SK-N-MC (cell line): ENCODE data around the gene PDE11A.

ENCODE experiments used
- EZH2 ChIP-seq: fragments of 200-600 bp; sonication (generic); IDR thresholded peaks from one replicate; pipeline ENCODE4 v1.6.1; 2017; ENCODE audit warnings: antibody characterized with exemption
- POLR2AphosphoS5 ChIP-seq: IDR thresholded peaks from 2 replicates; pipeline ENCODE4 v1.6.1; 2012; ENCODE audit warnings: mild to moderate bottlenecking, low read depth, low read length, borderline replicate concordance

DNA sequence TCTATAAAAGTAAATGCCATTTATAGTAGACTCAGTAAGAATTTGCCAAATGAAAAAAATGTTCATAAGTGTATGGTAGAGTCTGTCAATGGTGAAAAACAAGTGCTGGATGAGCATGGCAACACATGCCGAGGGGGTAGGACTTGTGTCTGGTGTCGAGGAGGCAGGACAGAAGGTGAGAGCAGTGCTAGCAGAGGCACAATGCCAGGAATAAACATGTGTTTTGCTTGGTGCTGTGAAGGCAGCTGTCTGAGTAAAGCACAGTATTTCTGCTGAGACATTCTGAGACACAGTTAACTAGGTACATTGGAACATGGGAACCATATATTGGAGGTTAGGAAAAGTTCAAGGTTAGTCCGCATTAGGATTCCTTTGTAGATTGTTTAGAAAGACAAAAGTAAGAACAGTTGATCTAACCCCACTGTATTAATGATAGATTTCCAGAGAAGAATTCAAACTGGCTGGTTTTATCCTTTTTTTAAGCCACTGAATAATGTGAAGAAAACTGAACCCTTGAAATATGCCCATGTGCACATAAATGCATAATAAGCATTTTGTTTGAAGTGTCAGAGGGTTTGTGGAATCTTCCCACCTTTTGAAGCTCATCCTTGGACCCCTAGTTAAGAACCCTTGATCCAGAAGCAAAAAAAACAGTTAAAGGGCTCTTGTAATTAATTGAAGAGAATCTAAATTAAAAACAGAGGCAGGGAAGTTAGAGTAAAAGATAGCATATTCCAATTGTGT is 46.8 kb upstream of the PDE11A start:
- TF ChIP-seq EZH2, result no peak
- no peak for TF ChIP-seq POLR2AphosphoS5
